GM23248 (cell line): ENCODE measurements around the gene ZNF750.

ENCODE experiments used
- EZH2 ChIP-seq: fragments of 200-600 bp; sonication (generic); IDR thresholded peaks from 2 replicates; pipeline ENCODE4 v1.6.1; 2018; ENCODE audit warnings: antibody characterized with exemption, mild to moderate bottlenecking; ENCODE audit not compliant: insufficient read depth, poor library complexity, severe bottlenecking
- EZH2phosphoT487 ChIP-seq: fragments of 200-600 bp; sonication (generic); IDR thresholded peaks from 2 replicates; pipeline ENCODE4 v1.6.1; 2018; ENCODE audit warnings: antibody characterized with exemption, moderate library complexity, mild to moderate bottlenecking, low read depth; ENCODE audit not compliant: insufficient read depth

- TF ChIP-seq EZH2 (no peak), EZH2phosphoT487 (no peak)
These were observed 32.3 kb downstream of the ZNF750 start for GRCh38 chr17:82807562-82807961.
